GM23338 (cell line): ENCODE data around the gene NIPAL3. TPM values are rescaled to one million over a fixed set of nuclear protein-coding genes. Genes with fewer than 3 reads are reported as not detected.

ENCODE experiments used
- ATAC-seq: fragments of 200-7000 bp; cut with Tn5 transposase; 3 replicates; pipeline ENCODE4 v1.9.1; 2020
- DNase-seq: peaks from one replicate; pipeline ENCODE4 v3.0.0-alpha.2; 2015; ENCODE audit warnings: low spot score
- H2AFZ ChIP-seq: fragments of 200-600 bp; sonication (generic); 2 replicates; pipeline ENCODE4 v1.8.0; 2016; ENCODE audit warnings: antibody characterized with exemption, mild to moderate bottlenecking, moderate library complexity
- H3F3A ChIP-seq: fragments of 200-600 bp; sonication (generic); replicated peaks from 2 replicates; pipeline ENCODE4 v1.8.0; 2017; ENCODE audit warnings: antibody characterized with exemption, mixed run types, low read depth
- H3K27ac ChIP-seq: fragments of 200-600 bp; sonication (generic); 2 replicates; pipeline ENCODE4 v1.6.1; 2016; ENCODE audit warnings: low read depth
- H3K27me3 ChIP-seq: fragments of 200-600 bp; sonication (generic); 2 replicates; pipeline ENCODE4 v1.8.0; 2016; ENCODE audit warnings: mild to moderate bottlenecking, mixed run types, moderate library complexity; ENCODE audit not compliant: insufficient read depth
- H3K36me3 ChIP-seq: fragments of 200-600 bp; sonication (generic); 2 replicates; pipeline ENCODE4 v1.8.0; 2016; ENCODE audit warnings: mild to moderate bottlenecking; ENCODE audit not compliant: insufficient read depth
- H3K4me1 ChIP-seq: fragments of 200-600 bp; sonication (generic); 2 replicates; pipeline ENCODE4 v1.8.0; 2016; ENCODE audit warnings: mild to moderate bottlenecking, moderate library complexity; ENCODE audit not compliant: insufficient read depth
- H3K4me2 ChIP-seq: fragments of 200-600 bp; sonication (generic); 2 replicates; pipeline ENCODE4 v1.7.1; 2017; ENCODE audit warnings: mixed run types
- H3K4me3 ChIP-seq: fragments of 200-600 bp; sonication (generic); 2 replicates; pipeline ENCODE4 v1.6.1; 2016; ENCODE audit warnings: mixed run types
- H3K79me2 ChIP-seq: fragments of 200-600 bp; sonication (generic); replicated peaks from 2 replicates; pipeline ENCODE4 v1.8.0; 2017; ENCODE audit warnings: mild to moderate bottlenecking; ENCODE audit not compliant: insufficient read depth
- H3K9me2 ChIP-seq: fragments of 200-600 bp; sonication (generic); 2 replicates; pipeline ENCODE4 v1.8.0; 2017; ENCODE audit not compliant: insufficient read depth
- H4K20me1 ChIP-seq: fragments of 200-600 bp; sonication (generic); replicated peaks from 2 replicates; pipeline ENCODE4 v1.8.0; 2017; ENCODE audit warnings: mild to moderate bottlenecking; ENCODE audit not compliant: insufficient read depth
- H3K27ac Mint-ChIP-seq: 2 replicates; pipeline ENCODE4 v1.8.0; 2020; ENCODE audit warnings: inconsistent platforms, mild to moderate bottlenecking, moderate library complexity, mixed read lengths
- H3K27me3 Mint-ChIP-seq: 3 replicates; pipeline ENCODE4 v1.8.0; 2022; ENCODE audit warnings: low read depth, mild to moderate bottlenecking, moderate library complexity, mixed read lengths, inconsistent platforms; ENCODE audit not compliant: insufficient read depth, poor library complexity
- H3K36me3 Mint-ChIP-seq: 3 replicates; pipeline ENCODE4 v1.8.0; 2021; ENCODE audit warnings: low read depth, mild to moderate bottlenecking, inconsistent platforms, moderate library complexity, mixed read lengths
- H3K4me1 Mint-ChIP-seq: 3 replicates; pipeline ENCODE4 v1.8.0; 2020; ENCODE audit warnings: mild to moderate bottlenecking, inconsistent platforms, mixed read lengths
- H3K4me3 Mint-ChIP-seq: 3 replicates; pipeline ENCODE4 v1.8.0; 2021; ENCODE audit warnings: moderate library complexity, mild to moderate bottlenecking, inconsistent platforms, mixed read lengths
- H3K9me3 Mint-ChIP-seq: 3 replicates; pipeline ENCODE4 v1.8.0; 2020; ENCODE audit warnings: moderate library complexity, mild to moderate bottlenecking, inconsistent platforms, mixed read lengths
- CREB1 ChIP-seq: fragments of 250-450 bp; sonication (Bioruptor Pico); IDR thresholded peaks from 2 replicates; pipeline ENCODE4 v1.5.0; 2020; ENCODE audit warnings: low read depth, mild to moderate bottlenecking, moderate library complexity
- CTCF ChIP-seq, 2 experiments: fragments of 200-600 bp in 1 of 2; sonication (generic) in 1 of 2; conservative IDR thresholded peaks; 2 replicates each; pipeline versions ENCODE4 v1.5.1 to v1.6.1; 2016 to 2017; ENCODE audit warnings: antibody characterized with exemption in 2 of 2, low read depth in 2 of 2, mild to moderate bottlenecking in 2 of 2, moderate library complexity in 1 of 2
- ETS1 ChIP-seq: IDR thresholded peaks from 2 replicates; pipeline ENCODE4 v1.6.1; 2016; ENCODE audit warnings: antibody characterized with exemption
- EZH2 ChIP-seq: fragments of 200-600 bp; sonication (generic); IDR thresholded peaks from one replicate; pipeline ENCODE4 v1.8.0; 2017; ENCODE audit warnings: antibody characterized with exemption, mild to moderate bottlenecking, low read depth; ENCODE audit not compliant: unreplicated experiment
- EZH2phosphoT487 ChIP-seq: fragments of 200-600 bp; sonication (generic); IDR thresholded peaks from one replicate; pipeline ENCODE4 v1.8.1; 2018; ENCODE audit warnings: antibody characterized with exemption; ENCODE audit not compliant: unreplicated experiment
- JUNB ChIP-seq: IDR thresholded peaks from one replicate; pipeline ENCODE4 v1.6.1; 2016; ENCODE audit warnings: antibody characterized with exemption; ENCODE audit not compliant: unreplicated experiment
- NANOG ChIP-seq: IDR thresholded peaks from 2 replicates; pipeline ENCODE4 v1.6.1; 2016; ENCODE audit warnings: antibody characterized with exemption, borderline replicate concordance
- POLR2AphosphoS5 ChIP-seq: IDR thresholded peaks from 2 replicates; pipeline ENCODE4 v1.6.1; 2016; ENCODE audit warnings: antibody characterized with exemption, low read depth
- REST ChIP-seq: IDR thresholded peaks from one replicate; pipeline ENCODE4 v1.6.1; 2018; ENCODE audit warnings: antibody characterized with exemption; ENCODE audit not compliant: unreplicated experiment
- STAT1 ChIP-seq: IDR thresholded peaks from one replicate; pipeline ENCODE4 v1.6.1; 2016; ENCODE audit warnings: antibody characterized with exemption; ENCODE audit not compliant: unreplicated experiment
- ZNF114 ChIP-seq: fragments of 250-450 bp; sonication (Bioruptor Pico); IDR thresholded peaks from 2 replicates; pipeline ENCODE4 v1.5.0; 2020; ENCODE audit warnings: mild to moderate bottlenecking, moderate library complexity
- ZNF331 ChIP-seq: fragments of 250-450 bp; sonication (Bioruptor Pico); IDR thresholded peaks from 2 replicates; pipeline ENCODE4 v1.5.0; 2020; ENCODE audit warnings: low read depth, mild to moderate bottlenecking, moderate library complexity
- ZNF462 ChIP-seq: fragments of 250-450 bp; sonication (Bioruptor Pico); IDR thresholded peaks from 2 replicates; pipeline ENCODE4 v1.5.0; 2020; ENCODE audit warnings: mild to moderate bottlenecking, moderate library complexity
- polyA plus RNA-seq: library from polyadenylated mRNA; unstranded; fragments of >200 nt; fragmentation: Nextera tagmentation; extraction: Ambion mirVana; gene quantifications from 2 replicates; pipeline ENCODE4 v1.2.1, GENCODE V29; 2016
- total RNA-seq: library from RNA; depleted of rRNA; stranded (reverse); fragments of >200 nt; shearing (Covaris generic); gene quantifications from 2 replicates; pipeline ENCODE4 v1.2.3, GENCODE V29; 2014

Gene NIPAL3
- total and polyA plus RNA-seq, 2 experiments from 2014 or later = 5.5 to 9.6 TPM

GRCh38 chr1:24457866-24458265 is 42.3 kb downstream of the NIPAL3 start:
- Histone ChIP-seq H3K27ac (no peak overlapping the region), H3K36me3 (no peaks in the 10 kb centered on the region), H2AFZ (no peak overlapping the region), H3K79me2 (no peaks in the 10 kb centered on the region), H4K20me1 (no peaks in the 10 kb centered on the region), H3K9me2 (no peaks in the 10 kb centered on the region), H3K4me1 (peaks cover under 1% of the 10 kb centered on the region; the same call in 1 of the 2 replicates), H3K27me3 (no peaks in the 10 kb centered on the region), H3F3A (no peaks in the 10 kb centered on the region), H3K4me2 (no peak overlapping the region), H3K4me3 (no peak overlapping the region)
- Mint-ChIP-seq H3K36me3 (peaks cover 14% of the 10 kb centered on the region; the same call in 2 of the 3 replicates), H3K27me3 (peaks cover 7% of the 10 kb centered on the region), H3K9me3 (peaks cover 5% of the 10 kb centered on the region; the same call in 2 of the 3 replicates), H3K4me1 (peaks cover 2% of the 10 kb centered on the region), H3K27ac (no peak overlapping the region), H3K4me3 (no peak overlapping the region)
- ATAC-seq (no peak), DNase-seq (no peak)
- TF ChIP-seq POLR2AphosphoS5 (no peak), REST (no peak), ZNF114 (CRISPR knock-in tag) (no peak), NANOG (no peak), CREB1 (no peak), JUNB (no peak), ZNF331 (no peak), EZH2phosphoT487 (no peak), CTCF (conservative IDR thresholded peaks at IDR 0.05; ENCODE audit: low read depth in 2 of 2) (no peak), ETS1 (no peak), ZNF462 (CRISPR knock-in tag) (no peak), EZH2 (no peak), STAT1 (no peak)
